HG03159 (cell line): ENCODE measurements around the gene OPN3.

ENCODE experiments used
- ATAC-seq: cut with Tn5 transposase; IDR thresholded peaks from one replicate; pipeline ENCODE4 v1.9.1; 2021; ENCODE audit warnings: mild to moderate bottlenecking, moderate library complexity; ENCODE audit not compliant: unreplicated experiment

OPN3 gene

GRCh38 chr1:241592273-241592958 is 47.8 kb downstream of the OPN3 start:
- ATAC-seq: peak; percentile 73

GRCh38 chr1:241591736-241592135 is 48.4 kb downstream of the OPN3 start:
- ATAC-seq: no peak

GRCh38 chr1:241591317-241591716 is 48.9 kb downstream of the OPN3 start:
- ATAC-seq: no peak

GRCh38 chr1:241590719-241591118 is 49.5 kb downstream of the OPN3 start:
- ATAC-seq: no peak

- ATAC-seq: no peak
Observed at GRCh38 chr1:241589521-241589920, 50.6 kb downstream of the OPN3 start.

- no peak for ATAC-seq
Observed at GRCh38 chr1:241586905-241587512, 53.2 kb downstream of the OPN3 start.

- ATAC-seq: no peak
Observed at GRCh38 chr1:241582921-241583321, 57.2 kb downstream of the OPN3 start.

GRCh38 chr1:241579434-241579833 is 60.7 kb downstream of the OPN3 start:
- no peak for ATAC-seq

- ATAC-seq: no peak
Observed at GRCh38 chr1:241574154-241574553, 66.0 kb downstream of the OPN3 start.

GRCh38 chr1:241569848-241570247 is 70.3 kb downstream of the OPN3 start:
- no peak for ATAC-seq

- ATAC-seq: no peak
Observed at GRCh38 chr1:241560849-241561187, 79.4 kb downstream of the OPN3 start.

GRCh38 chr1:241560146-241560848 is 79.9 kb downstream of the OPN3 start:
- no peak for ATAC-seq

GRCh38 chr1:241557551-241558193 is 82.5 kb downstream of the OPN3 start:
- no peak for ATAC-seq

- no peak for ATAC-seq
Observed at GRCh38 chr1:241557031-241557430, 83.1 kb downstream of the OPN3 start.

GRCh38 chr1:241555526-241555925 is 84.6 kb downstream of the OPN3 start:
- no peak for ATAC-seq

GRCh38 chr1:241553886-241554592 is 86.1 kb downstream of the OPN3 start:
- no peak for ATAC-seq

- peak; percentile 85 for ATAC-seq
Observed at GRCh38 chr1:241551759-241552638, 88.2 kb downstream of the OPN3 start.

- ATAC-seq: no peak
Observed at GRCh38 chr1:241550318-241550717, 89.9 kb downstream of the OPN3 start.

- ATAC-seq: no peak
Observed at GRCh38 chr1:241548008-241548407, 92.2 kb downstream of the OPN3 start.
